HepG2 (cell line): Measurements from ENCODE around the gene GBGT1. TPM values are rescaled to one million over a fixed set of nuclear protein-coding genes. Genes with fewer than 3 reads are reported as not detected.
A peak's percentile ranks its signal among the peaks of the same experiment; 100 is the strongest.

Experiments used
- ATAC-seq: fragments of 200-7000 bp; cut with Tn5 transposase; 3 replicates; pipeline ENCODE4 v1.9.1; 2020; ENCODE audit warnings: mild to moderate bottlenecking, moderate library complexity
- BruUV-seq: library from RNA; stranded (reverse); fragments of 400-500 nt; replicated peaks from 2 replicates; lab custom pipeline; 2021; lab: Mats Ljungman, UMichigan
- CTCF ChIA-PET: fragments of 300-600 bp; formaldehyde crosslinking; extraction: SDS; loops from one replicate; lab custom pipeline; 2021; ENCODE audit warnings: low total read pairs, inconsistent platforms, low intra/inter-chr PET ratio; lab: Yijun Ruan, JAX
- POLR2A ChIA-PET: fragments of 350-600 bp; sonication (Branson Sonifier 250); formaldehyde crosslinking; loops from one replicate; lab custom pipeline; 2020; ENCODE audit warnings: antibody characterized with exemption, inconsistent platforms; lab: Yijun Ruan, JAX
- DNase-seq: peaks from one replicate; pipeline ENCODE4 v3.0.0-alpha.2; 2015; ENCODE audit warnings: low spot score
- FAIRE-seq: peaks from 3 replicates; lab custom pipeline; 2011; peaks lifted over from hg19 to GRCh38; lab: Jason Lieb, UNC
- H2AFZ ChIP-seq: one replicate; pipeline ENCODE4 v1.6.1; 2011; ENCODE audit warnings: low read length, inconsistent platforms
- H3K27ac ChIP-seq: fragments of 300-600 bp; 3 replicates; pipeline ENCODE4 v1.8.0; 2011; ENCODE audit warnings: mixed run types, mild to moderate bottlenecking, mixed read lengths, low read length, inconsistent platforms; ENCODE audit not compliant: insufficient read depth; ENCODE audit errors: extremely low read length
- H3K27me3 ChIP-seq, 2 experiments: fragments of 200-600 bp in 1 of 2; 2 replicates in 1 of 2; 3 replicates in 1 of 2; pipeline versions ENCODE4 v1.6.0 to v1.8.0; 2011; ENCODE audit warnings: low read length in 2 of 2, mild to moderate bottlenecking in 2 of 2, moderate library complexity in 2 of 2, inconsistent platforms in 1 of 2; ENCODE audit not compliant: insufficient read depth in 2 of 2, control insufficient read depth in 1 of 2
- H3K36me3 ChIP-seq, 2 experiments: fragments of 200-600 bp in 1 of 2; replicated peaks in 1 of 2; 2 replicates in 1 of 2; 3 replicates in 1 of 2; pipeline versions ENCODE4 v1.5.1 to v1.8.0; 2011; ENCODE audit warnings: low read length in 2 of 2, inconsistent platforms in 1 of 2; ENCODE audit not compliant: insufficient read depth in 2 of 2, control insufficient read depth in 1 of 2
- H3K4me1 ChIP-seq: 2 replicates; pipeline ENCODE4 v1.5.1; 2012; ENCODE audit warnings: low read length, inconsistent platforms; ENCODE audit not compliant: insufficient read depth
- H3K4me2 ChIP-seq: 2 replicates; pipeline ENCODE4 v1.6.0; 2011; ENCODE audit warnings: low read depth, low read length, inconsistent platforms
- H3K4me3 ChIP-seq, 3 experiments: fragments of 200-600 bp in 1 of 3; sonication (generic), shearing (Covaris generic) in 1 of 3; replicated peaks in 1 of 3; 2 replicates each; pipeline ENCODE4 v1.5.1; 2011 to 2016; ENCODE audit warnings: low read length in 3 of 3, inconsistent platforms in 2 of 3, low read depth in 2 of 3, mild to moderate bottlenecking in 2 of 3, control low read depth in 1 of 3, mixed read lengths in 1 of 3; ENCODE audit not compliant: insufficient read depth in 1 of 3
- H3K79me2 ChIP-seq: one replicate; pipeline ENCODE4 v1.6.1; 2011; ENCODE audit warnings: low read length, inconsistent platforms; ENCODE audit not compliant: insufficient read depth
- H3K9ac ChIP-seq: 2 replicates; pipeline ENCODE4 v1.6.0; 2011; ENCODE audit warnings: mild to moderate bottlenecking, low read depth, low read length, inconsistent platforms; ENCODE audit not compliant: insufficient read depth
- H3K9me3 ChIP-seq: 2 replicates; pipeline ENCODE4 v1.5.1; 2012; ENCODE audit warnings: mild to moderate bottlenecking, low read length
- H4K20me1 ChIP-seq: 2 replicates; pipeline ENCODE4 v1.6.0; 2011; ENCODE audit warnings: inconsistent platforms, mild to moderate bottlenecking, low read length, moderate library complexity; ENCODE audit not compliant: insufficient read depth
- CREB1 ChIP-seq, 2 experiments: fragments of 450-650 bp in 1 of 2; IDR thresholded peaks; 2 replicates each; pipeline ENCODE4 v1.6.1; 2016 to 2017; ENCODE audit warnings: control low read depth in 1 of 2, mild to moderate bottlenecking in 1 of 2, missing compliant biosample characterization in 1 of 2, missing genetic modification characterization in 1 of 2
- NR2F6 ChIP-seq, 2 experiments: IDR thresholded peaks; 2 replicates each; pipeline ENCODE4 v1.6.1; 2016; ENCODE audit warnings: antibody characterized with exemption in 1 of 2, mild to moderate bottlenecking in 1 of 2
- ZNF264 ChIP-seq: sonication (generic); formaldehyde crosslinking; IDR thresholded peaks from 2 replicates; pipeline ENCODE4 v1.4.0; 2020; ENCODE audit warnings: missing genetic modification reagents
- ZNF282 ChIP-seq: fragments of 450-650 bp; IDR thresholded peaks from 2 replicates; pipeline ENCODE4 v1.6.1; 2018; ENCODE audit not compliant: partially characterized antibody
- ZNF609 ChIP-seq: sonication (generic); formaldehyde crosslinking; IDR thresholded peaks from 2 replicates; pipeline ENCODE4 v1.4.0; 2020; ENCODE audit warnings: mild to moderate bottlenecking, missing genetic modification reagents, borderline replicate concordance
- WGBS: methylation state at CpG from one replicate; pipeline ENCODE4 v1.1.6; 2017; ENCODE audit warnings: low lambda C conversion rate; 5-methylcytosine and 5-hydroxymethylcytosine counted together
- in situ Hi-C: cut with HindIII; loops from 2 replicates; pipeline ENCODE4 v1.10.0; 2017; ENCODE audit warnings: low pct_unique_long_range_greater_than_20kb; ENCODE audit not compliant: extremely low pct_ligation_motif_present
- intact Hi-C: fragments of 100-400 bp; cut with micrococcal nuclease; formaldehyde crosslinking; loops from one replicate; pipeline ENCODE4 v1.10.0; 2022; ENCODE audit not compliant: unreplicated experiment
- polyA plus RNA-seq, 8 experiments: library from polyadenylated mRNA; depleted of rRNA in 3 of 8; stranded (reverse) in 7 of 8; unstranded in 1 of 8; fragments of >200 nt; fragmentation: Illumina TruSeq in 4 of 8; extraction: Trizol in 4 of 8; gene quantifications; 2 replicates each; pipeline versions ENCODE4 v1.2.1 to v1.2.3, GENCODE V29; 2011 to 2016; ENCODE audit warnings: low read depth in 4 of 8, missing spikeins in 1 of 8, mixed read lengths in 1 of 8; ENCODE audit not compliant: insufficient read depth in 1 of 8
- total RNA-seq, 5 experiments: library from RNA; depleted of rRNA; stranded (reverse); fragments of >200 nt; fragmentation: Illumina TruSeq; extraction: Trizol; gene quantifications; 2 replicates each; pipeline ENCODE4 v1.2.3, GENCODE V29; 2016; ENCODE audit warnings: low read depth in 1 of 5

Gene GBGT1
- total and polyA plus RNA-seq, 2 of the 13 experiments (the other 11 are each of a cell fraction or from before 2014, with no cell fraction given), result not detected

- no peak for TF ChIP-seq ZNF609 (CRISPR knock-in tag)
- TF ChIP-seq NR2F6 (IDR thresholded peaks at IDR 0.05), result peak; percentile 52; the same call in 1 of the 2 replicates
- no peak for TF ChIP-seq NR2F6 (CRISPR knock-in tag; IDR thresholded peaks at IDR 0.05)
Measured at GRCh38 chr9:133166392-133166791, 2.7 kb upstream of the GBGT1 start (continued).

DNA sequence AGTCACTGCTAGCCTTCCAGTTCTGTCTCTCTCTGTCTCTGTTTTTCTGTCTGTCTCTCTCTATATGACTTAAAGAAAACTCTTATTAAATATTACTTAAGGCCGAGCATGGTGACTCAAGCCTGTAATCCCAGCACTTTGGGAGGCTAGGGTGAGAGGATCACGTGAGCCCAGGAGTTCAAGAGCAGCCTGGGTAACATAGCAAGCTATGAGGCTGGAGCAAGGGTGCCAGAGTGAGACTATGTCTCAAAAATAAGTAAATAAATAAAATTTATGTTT, 1.7 kb upstream of the GBGT1 start:
- no peaks in the 10 kb centered on the region for H3K9me3 ChIP-seq
- POLR2A ChIA-PET, result no interaction called here
- no peaks in the 10 kb centered on the region for H3K4me1 ChIP-seq
- H3K27ac ChIP-seq, result no peak overlapping the region
- in situ Hi-C loops, result no loop called here
- no peak for DNase-seq
- H3K79me2 ChIP-seq, result no peaks in the 10 kb centered on the region
- intact Hi-C loops, result no loop called here
- CTCF ChIA-PET, result no interaction called here
- no peak overlapping the region for H3K9ac ChIP-seq
- no peak overlapping the region for H2AFZ ChIP-seq
- no peak overlapping the region for H3K4me3 ChIP-seq
- H4K20me1 ChIP-seq, result no peaks in the 10 kb centered on the region
- no peak overlapping the region for H3K4me2 ChIP-seq
- no peak for ATAC-seq
- BruUV-seq, result no TSS peak
- peaks cover 0 to 14% of the 10 kb centered on the region in 2 experiments; a peak in 3 of 5 replicates for H3K27me3 ChIP-seq
- no peaks in the 10 kb centered on the region for H3K36me3 ChIP-seq
- TF ChIP-seq ZNF264, result no peak
- no peak for TF ChIP-seq ZNF282
- no peak for TF ChIP-seq CREB1 (IDR thresholded peaks at IDR 0.05)
- TF ChIP-seq CREB1 (CRISPR knock-in tag; IDR thresholded peaks at IDR 0.05), result no peak
- TF ChIP-seq, all 625 proteins: peak for 0
- FAIRE-seq, result no peak
- WGBS, result 17% methylated on average over 2 of the region's 2 CpGs
